DOHH2 (cell line): ENCODE measurements around the gene NTRK1.

Source experiments
- H3F3A ChIP-seq: fragments of 200-600 bp; sonication (generic), shearing (Covaris generic); 2 replicates; pipeline ENCODE4 v1.6.0; 2016; ENCODE audit warnings: antibody characterized with exemption, mild to moderate bottlenecking; ENCODE audit not compliant: control insufficient read depth, insufficient read depth
- H3K27ac ChIP-seq: fragments of 200-600 bp; sonication (generic); 2 replicates; pipeline ENCODE4 v1.5.1; 2014; ENCODE audit warnings: low read depth, mild to moderate bottlenecking, low read length, moderate library complexity
- H3K27me3 ChIP-seq: fragments of 200-600 bp; sonication (generic); 2 replicates; pipeline ENCODE4 v1.6.1; 2014; ENCODE audit warnings: mild to moderate bottlenecking, low read length, mixed read lengths; ENCODE audit not compliant: control insufficient read depth
- H3K36me3 ChIP-seq: fragments of 200-600 bp; sonication (generic); 2 replicates; pipeline ENCODE4 v1.6.1; 2014; ENCODE audit warnings: mild to moderate bottlenecking, low read length, moderate library complexity, mixed read lengths; ENCODE audit not compliant: control insufficient read depth
- H3K4me1 ChIP-seq: fragments of 200-600 bp; sonication (generic); 2 replicates; pipeline ENCODE4 v1.6.1; 2014; ENCODE audit warnings: mild to moderate bottlenecking, low read length, mixed read lengths; ENCODE audit not compliant: control insufficient read depth
- H3K4me2 ChIP-seq: fragments of 200-600 bp; sonication (generic); 2 replicates; pipeline ENCODE4 v1.6.0; 2014; ENCODE audit warnings: mild to moderate bottlenecking, low read length, moderate library complexity
- H3K4me3 ChIP-seq: fragments of 200-600 bp; sonication (generic); 2 replicates; pipeline ENCODE4 v1.5.1; 2014; ENCODE audit warnings: mild to moderate bottlenecking, low read length, mixed read lengths
- H3K79me2 ChIP-seq: fragments of 200-600 bp; sonication (generic); 2 replicates; pipeline ENCODE4 v1.6.1; 2014; ENCODE audit warnings: mild to moderate bottlenecking, low read length, mixed read lengths; ENCODE audit not compliant: control insufficient read depth
- H3K9me2 ChIP-seq: fragments of 200-600 bp; sonication (generic); replicated peaks from 2 replicates; pipeline ENCODE4 v1.6.1; 2014; ENCODE audit warnings: mild to moderate bottlenecking, low read length, mixed read lengths; ENCODE audit not compliant: control insufficient read depth
- H3K9me3 ChIP-seq: fragments of 200-600 bp; sonication (generic); 2 replicates; pipeline ENCODE4 v1.6.1; 2014; ENCODE audit warnings: antibody characterized with exemption, low read length, mixed read lengths; ENCODE audit not compliant: control insufficient read depth, insufficient read depth
- H4K20me1 ChIP-seq: fragments of 200-600 bp; sonication (generic); 2 replicates; pipeline ENCODE4 v1.6.0; 2014; ENCODE audit warnings: low read depth, mild to moderate bottlenecking, antibody characterized with exemption, low read length, moderate library complexity; ENCODE audit not compliant: control insufficient read depth, insufficient read depth
- CTCF ChIP-seq: fragments of 200-600 bp; sonication (generic); IDR thresholded peaks from one replicate; pipeline ENCODE4 v1.5.1; 2014; ENCODE audit warnings: antibody characterized with exemption, mild to moderate bottlenecking, low read depth, low read length; ENCODE audit not compliant: poor library complexity, severe bottlenecking
- EZH2phosphoT487 ChIP-seq: fragments of 200-600 bp; sonication (generic); IDR thresholded peaks from 2 replicates; pipeline ENCODE4 v1.6.1; 2017; ENCODE audit warnings: borderline replicate concordance, mild to moderate bottlenecking, antibody characterized with exemption, low read length, moderate library complexity, mixed read lengths

NTRK1 gene

GRCh38 chr1:156852418-156852874 lies 8.2 kb upstream of the NTRK1 start:
- no peak for TF ChIP-seq EZH2phosphoT487
- TF ChIP-seq CTCF, result no peak
- H3K9me2 ChIP-seq, result no peaks in the 10 kb centered on the region
- H3K27ac ChIP-seq, result no peak overlapping the region
- H4K20me1 ChIP-seq, result no peaks in the 10 kb centered on the region; the same call in 1 of the 2 replicates
- H3K4me1 ChIP-seq, result no peaks in the 10 kb centered on the region
- H3K36me3 ChIP-seq, result no peaks in the 10 kb centered on the region
- peaks cover 14% of the 10 kb centered on the region for H3K27me3 ChIP-seq
- H3K9me3 ChIP-seq, result no peaks in the 10 kb centered on the region
- H3K79me2 ChIP-seq, result no peaks in the 10 kb centered on the region
- H3K4me2 ChIP-seq, result no peak overlapping the region
- no peaks in the 10 kb centered on the region for H3F3A ChIP-seq
- H3K4me3 ChIP-seq, result no peak overlapping the region

- H3K4me2 ChIP-seq, result no peak overlapping the region
- no peaks in the 10 kb centered on the region for H3K9me3 ChIP-seq
- no peaks in the 10 kb centered on the region for H3K9me2 ChIP-seq
- TF ChIP-seq EZH2phosphoT487, result no peak
- no peak for TF ChIP-seq CTCF
- H3F3A ChIP-seq, result no peaks in the 10 kb centered on the region
- no peak overlapping the region for H3K27ac ChIP-seq
- H3K36me3 ChIP-seq, result no peaks in the 10 kb centered on the region
- H3K4me3 ChIP-seq, result no peak overlapping the region
- H3K79me2 ChIP-seq, result no peaks in the 10 kb centered on the region
- H4K20me1 ChIP-seq, result no peaks in the 10 kb centered on the region; the same call in 1 of the 2 replicates
- no peaks in the 10 kb centered on the region for H3K4me1 ChIP-seq
- peaks cover 26% of the 10 kb centered on the region for H3K27me3 ChIP-seq
Measured at GRCh38 chr1:156853761-156854160, 6.9 kb upstream of the NTRK1 start.

GRCh38 chr1:156854634-156855033 lies 6.0 kb upstream of the NTRK1 start:
- no peaks in the 10 kb centered on the region for H3K4me1 ChIP-seq
- peaks cover 34% of the 10 kb centered on the region for H3K27me3 ChIP-seq
- H3K9me3 ChIP-seq, result no peaks in the 10 kb centered on the region
- H3K4me3 ChIP-seq, result no peak overlapping the region
- TF ChIP-seq EZH2phosphoT487, result no peak
- no peak for TF ChIP-seq CTCF
- no peaks in the 10 kb centered on the region for H3F3A ChIP-seq
- no peaks in the 10 kb centered on the region for H3K9me2 ChIP-seq
- H3K27ac ChIP-seq, result no peak overlapping the region
- H4K20me1 ChIP-seq, result no peaks in the 10 kb centered on the region; the same call in 1 of the 2 replicates
- H3K79me2 ChIP-seq, result no peaks in the 10 kb centered on the region
- no peaks in the 10 kb centered on the region for H3K36me3 ChIP-seq
- H3K4me2 ChIP-seq, result no peak overlapping the region

GRCh38 chr1:156856282-156856785 lies 4.3 kb upstream of the NTRK1 start:
- Histone ChIP-seq H3K36me3 (no peaks in the 10 kb centered on the region), H3K9me2 (no peaks in the 10 kb centered on the region), H3K9me3 (no peaks in the 10 kb centered on the region), H3K4me2 (no peak overlapping the region), H3K27me3 (peaks cover 51% of the 10 kb centered on the region), H3K79me2 (no peaks in the 10 kb centered on the region), H4K20me1 (peaks cover 3% of the 10 kb centered on the region; the same call in 1 of the 2 replicates), H3K4me1 (peaks cover 10% of the 10 kb centered on the region), H3K27ac (no peak overlapping the region), H3K4me3 (no peak overlapping the region), H3F3A (no peaks in the 10 kb centered on the region)
- TF ChIP-seq EZH2phosphoT487 (no peak), CTCF (no peak)
